H1 (cell line): ENCODE data around the gene ARHGAP22. TPM values are rescaled to one million over a fixed set of nuclear protein-coding genes. Genes with fewer than 3 reads are reported as not detected.

ENCODE experiments used
- CBX8 ChIP-seq: fragments of 300-800, 300-1000 bp; sonication (generic); IDR thresholded peaks from 2 replicates; pipeline ENCODE4 v1.7.1; 2016; ENCODE audit warnings: low read depth, low read length, borderline replicate concordance
- CEBPB ChIP-seq: IDR thresholded peaks from 2 replicates; pipeline ENCODE4 v1.6.1; 2012; ENCODE audit warnings: low read depth, low read length
- HDAC2 ChIP-seq, 2 experiments: fragments of 300-600 bp in 1 of 2; sonication (generic) in 1 of 2; IDR thresholded peaks; 2 replicates each; pipeline ENCODE4 v1.6.1; 2011 to 2012; ENCODE audit warnings: low read depth in 2 of 2, low read length in 2 of 2, mild to moderate bottlenecking in 2 of 2, moderate library complexity in 2 of 2, borderline replicate concordance in 1 of 2, inconsistent platforms in 1 of 2
- POLR2AphosphoS5 ChIP-seq: IDR thresholded peaks from 2 replicates; pipeline ENCODE4 v1.6.1; 2011; ENCODE audit warnings: low read depth, low read length
- RAD21 ChIP-seq, 2 experiments: IDR thresholded peaks in 1 of 2; conservative IDR thresholded peaks in 1 of 2; 2 replicates each; pipeline ENCODE4 v1.6.1; 2011; ENCODE audit warnings: low read depth in 2 of 2, low read length in 2 of 2, improper control_type of control experiment in 1 of 2, inconsistent platforms in 1 of 2, mild to moderate bottlenecking in 1 of 2, moderate library complexity in 1 of 2
- RBBP5 ChIP-seq: IDR thresholded peaks from 2 replicates; pipeline ENCODE4 v1.7.1; 2012; ENCODE audit warnings: low read depth, mild to moderate bottlenecking, inconsistent platforms, low read length, moderate library complexity, borderline replicate concordance
- SAP30 ChIP-seq: fragments of 300-600 bp; sonication (generic); IDR thresholded peaks from 2 replicates; pipeline ENCODE4 v1.7.1; 2012; ENCODE audit warnings: low read length, moderate library complexity, mild to moderate bottlenecking, inconsistent platforms; ENCODE audit not compliant: insufficient read depth, insufficient replicate concordance
- SIX5 ChIP-seq: IDR thresholded peaks from 2 replicates; pipeline ENCODE4 v1.6.1; 2011; ENCODE audit warnings: mild to moderate bottlenecking, low read depth, low read length
- SP1 ChIP-seq: IDR thresholded peaks from 2 replicates; pipeline ENCODE4 v1.6.1; 2011; ENCODE audit warnings: low read depth, low read length
- TAF1 ChIP-seq: IDR thresholded peaks from 2 replicates; pipeline ENCODE4 v1.6.1; 2011; ENCODE audit warnings: mild to moderate bottlenecking, low read depth, low read length
- polyA plus RNA-seq, 7 experiments: library from polyadenylated mRNA; depleted of rRNA in 3 of 7; stranded (reverse) in 5 of 7; unstranded in 2 of 7; fragments of >200 nt in 5 of 7; fragments of 200-250 nt in 2 of 7; gene quantifications; 1 replicate in 5 of 7; 2 replicates in 1 of 7; 4 replicates in 1 of 7; pipeline versions ENCODE4 v1.2.1 to v1.2.3, GENCODE V29; 2011 to 2013; ENCODE audit warnings: missing spikeins in 2 of 7, mixed read lengths in 2 of 7
- total RNA-seq: library from RNA; stranded (reverse); fragmentation: NEBNext Ultra II Directional; extraction: Animal tissue kit (Norgen Biotek cat#: 25700); gene quantifications from 2 replicates; pipeline ENCODE4 v1.2.1, GENCODE V29; 2021
- TF ChIP-seq, protein P1 (sequence below): IDR thresholded peaks from 2 replicates; pipeline ENCODE4 v1.6.1; 2011; ENCODE audit warnings: low read length, improper control_type of control experiment

ARHGAP22 gene
- total and polyA plus RNA-seq, 2 of the 8 experiments (the other 6 are each of a cell fraction or from before 2014, with no cell fraction given): 3.6 to 11.2 TPM

- no peak for TF ChIP-seq SAP30
- TF ChIP-seq RAD21 (IDR thresholded peaks at IDR 0.05 in 1 of 2, conservative IDR thresholded peaks at IDR 0.05 in 1 of 2; ENCODE audit: low read depth in 2 of 2, low read length in 2 of 2): no peak
- TF ChIP-seq, protein P1, sequence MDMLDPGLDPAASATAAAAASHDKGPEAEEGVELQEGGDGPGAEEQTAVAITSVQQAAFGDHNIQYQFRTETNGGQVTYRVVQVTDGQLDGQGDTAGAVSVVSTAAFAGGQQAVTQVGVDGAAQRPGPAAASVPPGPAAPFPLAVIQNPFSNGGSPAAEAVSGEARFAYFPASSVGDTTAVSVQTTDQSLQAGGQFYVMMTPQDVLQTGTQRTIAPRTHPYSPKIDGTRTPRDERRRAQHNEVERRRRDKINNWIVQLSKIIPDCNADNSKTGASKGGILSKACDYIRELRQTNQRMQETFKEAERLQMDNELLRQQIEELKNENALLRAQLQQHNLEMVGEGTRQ: no peak
- no peak for TF ChIP-seq POLR2AphosphoS5
- TF ChIP-seq TAF1: no peak
- TF ChIP-seq CEBPB: no peak
- no peak for TF ChIP-seq CBX8
- no peak for TF ChIP-seq SIX5
- no peak for TF ChIP-seq RBBP5
- no peak for TF ChIP-seq HDAC2 (IDR thresholded peaks at IDR 0.05; ENCODE audit: borderline replicate concordance in 1 of 2, low read depth in 2 of 2, low read length in 2 of 2)
- TF ChIP-seq SP1: no peak
Observed at GRCh38 chr10:48453451-48454301, 151.2 kb downstream of the ARHGAP22 start (continued).
